IPS DF 6.9 (cell line): ENCODE measurements around the gene TMEM202.
"Not testable (repeated sequence)": the region's sequence is repeated elsewhere in the genome, so short reads cannot be mapped to it uniquely, and the experiment has no call there.

Source experiments
- DNase-seq: peaks from one replicate; pipeline ENCODE4 v3.0.0-alpha.2; 2013; ENCODE audit warnings: low read depth, low spot score
- H3K27ac ChIP-seq: one replicate; pipeline ENCODE4 v1.5.1; 2013; ENCODE audit warnings: low read length, control low read depth
- H3K27me3 ChIP-seq: 2 replicates; pipeline ENCODE4 v1.6.1; 2013; ENCODE audit warnings: mild to moderate bottlenecking, low read length; ENCODE audit not compliant: control insufficient read depth, insufficient read depth
- H3K36me3 ChIP-seq: 2 replicates; pipeline ENCODE4 v1.6.1; 2013; ENCODE audit warnings: low read length; ENCODE audit not compliant: control insufficient read depth, insufficient read depth
- H3K4me1 ChIP-seq: 2 replicates; pipeline ENCODE4 v1.6.1; 2013; ENCODE audit warnings: low read length; ENCODE audit not compliant: control insufficient read depth, insufficient read depth
- H3K4me3 ChIP-seq: 2 replicates; pipeline ENCODE4 v1.5.1; 2013; ENCODE audit warnings: mild to moderate bottlenecking, low read length
- H3K9me3 ChIP-seq: 2 replicates; pipeline ENCODE4 v1.6.1; 2013; ENCODE audit warnings: low read length, inconsistent platforms; ENCODE audit not compliant: control insufficient read depth, insufficient read depth
- WGBS: extraction: QIAGEN DNeasy Blood & Tissue Kit; methylation state at CpG from one replicate; pipeline ENCODE4 v1.1.7; 2013; ENCODE audit warnings: mixed read lengths, missing lambda C conversion rate; ENCODE audit not compliant: insufficient read length, insufficient coverage; 5-methylcytosine and 5-hydroxymethylcytosine counted together

Gene TMEM202

DNA sequence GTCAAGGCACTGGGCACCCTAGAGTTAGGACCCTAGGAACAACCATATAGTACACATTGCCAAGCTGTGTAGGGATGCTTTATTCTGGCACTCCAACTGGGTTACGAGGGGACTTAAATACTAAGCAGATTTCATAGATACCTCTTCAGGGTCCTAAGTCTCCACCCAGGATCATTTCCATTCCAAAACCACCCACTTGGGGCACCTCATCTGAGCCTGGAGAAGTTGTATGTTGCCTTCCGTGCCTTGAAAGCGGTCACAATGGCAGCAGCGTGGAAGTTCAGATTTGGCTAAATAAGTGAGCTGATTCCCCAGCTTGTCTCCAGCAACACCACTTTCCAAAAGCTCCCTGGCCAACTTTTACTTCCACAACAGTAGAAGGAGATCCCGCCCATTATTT lies 4.6 kb downstream of the TMEM202 start:
- WGBS = no CpG with 5 or more reads among the region's 5 CpGs

DNA sequence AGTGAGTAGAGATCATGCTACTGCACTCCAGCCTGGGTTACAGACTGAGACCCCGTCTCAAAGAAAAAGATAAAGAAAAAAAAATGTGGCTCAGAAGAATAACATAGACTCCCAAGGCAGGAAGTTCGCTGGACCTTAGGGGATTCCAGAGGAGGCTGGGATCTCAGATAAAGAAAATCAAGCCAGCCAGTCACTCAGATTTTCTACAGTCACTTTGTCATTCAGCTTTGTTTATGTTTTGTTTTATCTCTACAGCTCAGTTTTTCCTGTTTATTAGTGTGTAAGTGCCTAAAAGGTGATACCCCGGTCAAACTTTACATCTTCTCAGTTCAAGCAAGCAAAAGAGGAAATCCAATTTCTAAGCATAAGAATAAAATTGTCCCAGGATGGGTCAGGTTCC lies 6.3 kb downstream of the TMEM202 start:
- Histone ChIP-seq H3K27me3 (no peaks in the 10 kb centered on the region), H3K27ac (no peak overlapping the region), H3K36me3 (no peaks in the 10 kb centered on the region), H3K4me1 (no peaks in the 10 kb centered on the region), H3K4me3 (no peak overlapping the region), H3K9me3 (no peaks in the 10 kb centered on the region)
- no CpG with 5 or more reads among the region's 3 CpGs for WGBS
- no peak for DNase-seq

More for the DNA sequence above, 4.6 kb downstream of the TMEM202 start:
- Histone ChIP-seq H3K4me3 (no peak overlapping the region), H3K27ac (no peak overlapping the region), H3K9me3 (no peaks in the 10 kb centered on the region), H3K36me3 (no peaks in the 10 kb centered on the region), H3K27me3 (no peaks in the 10 kb centered on the region), H3K4me1 (no peaks in the 10 kb centered on the region)
- no peak for DNase-seq

DNA sequence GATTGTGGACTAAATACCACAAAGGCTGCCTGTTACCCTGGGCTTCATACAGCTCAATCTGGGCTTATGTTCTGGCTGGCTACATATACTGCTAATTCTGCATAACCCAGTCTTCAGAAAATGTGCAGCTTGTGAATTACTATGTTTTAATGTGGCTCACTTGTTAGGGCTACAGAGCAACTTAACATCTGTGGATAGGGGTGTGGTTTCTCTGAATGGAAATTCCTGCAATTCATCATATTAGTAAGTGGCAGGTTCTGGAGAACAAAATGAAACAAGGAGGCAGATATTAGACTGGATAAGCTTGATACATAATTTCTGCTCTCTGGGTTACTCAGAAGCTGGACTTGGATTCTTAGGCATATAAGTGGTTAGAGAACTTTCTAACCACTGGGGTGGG lies 6.7 kb downstream of the TMEM202 start:
- Histone ChIP-seq H3K4me3 (no peak overlapping the region), H3K9me3 (no peaks in the 10 kb centered on the region), H3K27me3 (no peaks in the 10 kb centered on the region), H3K36me3 (no peaks in the 10 kb centered on the region), H3K4me1 (no peaks in the 10 kb centered on the region), H3K27ac (no peak overlapping the region)
- no peak for DNase-seq

DNA sequence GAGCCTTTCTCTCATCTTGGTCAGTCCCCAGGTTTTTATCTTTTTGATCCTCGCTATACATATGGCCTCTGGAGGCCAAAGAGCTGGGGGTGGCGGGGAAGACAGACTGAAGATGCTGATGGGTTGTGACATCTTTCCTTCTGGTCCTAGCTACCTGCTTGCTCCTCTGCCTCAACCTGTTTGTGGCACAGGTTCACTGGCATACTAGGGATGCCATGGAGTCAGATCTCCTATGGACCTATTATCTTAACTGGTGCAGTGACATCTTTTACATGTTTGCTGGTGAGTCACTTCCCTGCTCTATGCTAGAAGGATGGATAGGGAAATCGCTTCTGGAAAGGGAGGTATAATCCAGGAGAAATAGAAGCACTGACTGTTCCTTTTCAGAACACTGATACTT lies 8.8 kb downstream of the TMEM202 start:
- Histone ChIP-seq H3K27ac (no peak overlapping the region), H3K27me3 (no peaks in the 10 kb centered on the region), H3K9me3 (no peaks in the 10 kb centered on the region), H3K4me1 (no peaks in the 10 kb centered on the region), H3K36me3 (no peaks in the 10 kb centered on the region), H3K4me3 (no peak overlapping the region)
- no CpG with 5 or more reads among the region's 3 CpGs for WGBS
- no peak for DNase-seq

DNA sequence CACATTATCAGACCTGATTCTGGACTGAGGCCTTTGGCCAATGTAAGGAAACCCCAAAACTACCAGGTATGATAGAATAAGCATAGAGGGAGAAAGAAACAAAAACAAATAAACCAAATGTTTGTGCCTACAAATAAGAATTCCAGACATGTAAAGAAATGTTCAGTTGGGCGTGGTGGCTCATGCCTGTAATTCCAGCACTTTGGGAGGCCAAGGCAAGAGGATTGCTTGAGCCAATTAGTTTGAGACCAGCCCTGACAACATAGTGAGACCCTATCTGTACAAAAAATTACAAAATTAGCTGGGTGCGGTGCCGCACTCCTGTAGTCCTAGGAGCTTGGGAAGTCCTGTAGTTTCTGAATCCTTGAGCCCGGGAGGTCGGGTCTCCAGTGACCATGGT lies 13.0 kb downstream of the TMEM202 start:
- Histone ChIP-seq H3K27ac (no peak overlapping the region), H3K4me3 (no peak overlapping the region), H3K27me3 (no peaks in the 10 kb centered on the region), H3K36me3 (no peaks in the 10 kb centered on the region), H3K4me1 (no peaks in the 10 kb centered on the region), H3K9me3 (no peaks in the 10 kb centered on the region)
- no peak for DNase-seq
- no CpG with 5 or more reads among the region's 5 CpGs for WGBS

DNA sequence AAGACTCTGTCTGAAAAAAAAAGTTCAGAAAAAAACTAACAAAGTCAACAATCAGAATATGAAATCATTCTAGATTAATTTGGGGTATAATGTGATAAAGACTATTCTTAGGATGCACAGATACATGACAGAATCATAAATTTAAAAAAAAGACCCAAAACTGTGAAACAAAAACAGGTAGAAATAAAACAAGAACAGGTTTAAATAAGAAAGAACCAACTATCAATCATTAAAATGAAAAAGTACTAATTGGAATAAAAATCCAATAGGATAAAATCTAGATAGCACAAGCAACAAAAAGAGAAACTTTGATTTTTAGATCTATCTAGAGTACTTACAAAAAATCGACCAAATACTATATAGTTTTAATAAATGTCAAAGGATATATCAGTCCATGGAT lies 13.4 kb downstream of the TMEM202 start:
- WGBS = no CpG with 5 or more reads among the region's 1 CpG
- H3K4me1 ChIP-seq = no peaks in the 10 kb centered on the region
- H3K9me3 ChIP-seq = no peaks in the 10 kb centered on the region
- no peaks in the 10 kb centered on the region for H3K36me3 ChIP-seq
- DNase-seq = no peak
- H3K27me3 ChIP-seq = no peaks in the 10 kb centered on the region
- H3K4me3 ChIP-seq = no peak overlapping the region
- no peak overlapping the region for H3K27ac ChIP-seq

DNA sequence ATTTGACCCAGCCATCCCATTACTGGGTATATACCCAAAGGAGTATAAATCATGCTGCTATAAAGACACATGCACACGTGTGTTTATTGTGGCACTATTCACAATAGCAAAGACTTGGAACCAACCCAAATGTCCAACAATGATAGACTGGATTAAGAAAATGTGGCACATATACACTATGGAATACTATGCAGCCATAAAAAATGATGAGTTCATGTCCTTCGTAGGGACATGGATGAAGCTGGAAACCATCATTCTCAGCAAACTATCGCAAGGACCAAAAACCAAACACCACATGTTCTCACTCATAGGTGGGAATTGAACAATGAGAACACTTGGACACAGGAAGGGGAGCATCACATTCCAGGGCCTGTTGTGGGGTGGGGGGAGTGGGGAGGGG lies 15.2 kb downstream of the TMEM202 start:
- not testable (repeated sequence) for H3K36me3 ChIP-seq, DNase-seq, H3K9me3 ChIP-seq, H3K4me1 ChIP-seq, H3K4me3 ChIP-seq, H3K27ac ChIP-seq, H3K27me3 ChIP-seq
- no CpG with 5 or more reads among the region's 3 CpGs for WGBS

DNA sequence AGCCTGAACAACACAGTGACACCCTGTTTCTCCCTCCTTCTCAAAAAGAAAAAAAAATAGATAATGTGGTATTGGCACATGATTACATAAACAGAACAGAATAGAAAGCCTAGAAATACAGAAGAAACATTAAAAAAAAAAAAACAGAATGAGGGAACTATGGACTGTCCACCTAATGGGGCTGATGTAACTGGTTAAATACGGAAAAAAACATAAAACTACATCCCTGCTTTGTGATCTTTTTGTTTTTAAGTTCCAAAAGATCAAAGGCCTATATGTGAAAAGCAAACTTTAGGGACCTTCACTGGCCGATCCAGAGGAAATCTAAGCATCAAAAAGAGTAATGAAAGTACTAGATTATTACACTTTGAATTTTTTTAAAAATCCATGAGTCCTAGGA lies 17.2 kb downstream of the TMEM202 start:
- no peaks in the 10 kb centered on the region for H3K27me3 ChIP-seq
- no peak overlapping the region for H3K27ac ChIP-seq
- H3K36me3 ChIP-seq = no peaks in the 10 kb centered on the region
- no CpG with 5 or more reads among the region's 2 CpGs for WGBS
- DNase-seq = no peak
- no peaks in the 10 kb centered on the region for H3K4me1 ChIP-seq
- H3K4me3 ChIP-seq = no peak overlapping the region
- no peaks in the 10 kb centered on the region for H3K9me3 ChIP-seq

DNA sequence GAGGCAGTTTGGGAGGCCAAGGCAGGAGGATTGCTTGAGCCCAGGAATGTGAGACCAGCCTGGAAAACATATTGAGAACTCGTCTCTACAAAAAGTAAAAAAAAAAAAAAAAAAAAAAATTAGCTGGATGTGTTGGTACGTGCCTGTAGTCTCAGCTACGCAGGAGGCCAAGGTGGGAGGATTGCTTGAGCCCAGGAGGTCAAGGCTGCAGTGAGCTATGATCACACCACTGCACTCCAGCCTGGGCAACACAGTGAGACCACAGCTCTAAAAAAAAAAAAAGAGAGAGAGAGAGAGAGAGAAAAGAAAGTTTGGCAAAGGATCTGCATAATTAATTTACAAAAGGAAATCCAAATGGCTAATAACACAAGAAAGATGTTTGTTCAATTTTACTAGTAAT lies 21.7 kb downstream of the TMEM202 start:
- not testable (repeated sequence) for H3K27ac ChIP-seq, H3K4me3 ChIP-seq, H3K27me3 ChIP-seq, DNase-seq, H3K36me3 ChIP-seq, H3K4me1 ChIP-seq, H3K9me3 ChIP-seq
- WGBS = no CpG with 5 or more reads among the region's 3 CpGs

DNA sequence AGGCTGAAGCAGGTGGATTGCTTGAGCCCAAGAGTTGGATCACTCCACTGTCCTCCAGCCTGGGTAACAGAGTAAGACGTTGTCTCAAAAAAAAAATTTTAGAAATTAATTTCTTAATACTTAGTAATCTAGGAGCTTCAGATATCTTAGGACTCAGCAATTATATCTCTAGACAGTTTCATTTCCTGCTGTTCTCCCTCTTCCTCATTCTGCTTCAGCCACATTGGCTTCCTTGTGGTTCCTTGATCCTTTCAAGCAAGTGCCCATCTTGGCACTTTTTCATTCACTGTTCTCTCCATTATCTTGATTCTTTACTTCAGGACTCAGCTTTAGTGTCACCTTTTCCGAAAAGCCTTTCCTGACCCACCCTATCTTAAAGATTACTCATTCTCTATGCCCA lies 22.5 kb downstream of the TMEM202 start:
- WGBS = no CpG with 5 or more reads among the region's 2 CpGs
- no peaks in the 10 kb centered on the region for H3K27me3 ChIP-seq
- DNase-seq = no peak
- H3K4me3 ChIP-seq = no peak overlapping the region
- no peaks in the 10 kb centered on the region for H3K9me3 ChIP-seq
- no peak overlapping the region for H3K27ac ChIP-seq
- no peaks in the 10 kb centered on the region for H3K36me3 ChIP-seq
- no peaks in the 10 kb centered on the region for H3K4me1 ChIP-seq

DNA sequence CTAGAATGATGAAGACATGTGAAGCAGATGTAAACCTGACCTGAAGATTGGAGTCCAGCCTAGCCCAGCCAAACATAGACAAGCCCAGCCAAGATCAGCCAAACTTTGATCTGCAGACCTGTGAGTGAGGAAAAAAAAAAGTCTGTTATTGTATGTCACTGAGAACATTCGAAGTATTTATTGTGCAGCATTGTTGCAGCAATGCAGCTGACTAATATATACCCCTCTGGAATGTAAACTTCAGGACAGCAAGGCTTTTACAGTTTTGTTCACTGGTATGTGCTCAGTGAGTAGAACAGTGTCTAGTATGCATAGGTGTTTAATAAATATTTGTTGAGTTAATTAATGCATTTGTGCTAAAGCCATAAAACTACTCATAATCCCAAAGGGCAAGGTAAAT lies 23.4 kb downstream of the TMEM202 start:
- Histone ChIP-seq H3K27ac (no peak overlapping the region), H3K4me3 (no peak overlapping the region), H3K36me3 (no peaks in the 10 kb centered on the region), H3K27me3 (no peaks in the 10 kb centered on the region), H3K4me1 (no peaks in the 10 kb centered on the region), H3K9me3 (no peaks in the 10 kb centered on the region)
- no CpG with 5 or more reads among the region's 1 CpG for WGBS
- DNase-seq = no peak
